B cell (primary cell): ENCODE data around the gene H6PD. TPM values are rescaled to one million over a fixed set of nuclear protein-coding genes. Genes with fewer than 3 reads are reported as not detected.

Source experiments
- ATAC-seq: fragments of 200-7000 bp; cut with Tn5 transposase; one replicate; pipeline ENCODE4 v1.10.0; 2021; ENCODE audit warnings: low read depth, mild to moderate bottlenecking, moderate number of reproducible peaks, moderate library complexity
- CTCF ChIA-PET: fragments of 350-600 bp; sonication (Branson Sonifier 250); formaldehyde crosslinking; loops from one replicate; lab custom pipeline; 2021; ENCODE audit warnings: antibody characterized with exemption, inconsistent platforms; lab: Charles Lee
- POLR2A ChIA-PET: fragments of 350-600 bp; sonication (Branson Sonifier 250); formaldehyde crosslinking; loops from one replicate; lab custom pipeline; 2021; ENCODE audit warnings: antibody characterized with exemption; lab: Charles Lee
- DNase-seq: peaks from one replicate; pipeline ENCODE4 v3.0.0; 2013
- H2AFZ ChIP-seq: 2 replicates; pipeline ENCODE4 v1.6.1; 2012; ENCODE audit warnings: mild to moderate bottlenecking, low read depth, low read length; ENCODE audit not compliant: insufficient read depth, poor library complexity, severe bottlenecking
- H3K27ac ChIP-seq, 2 donors: 1 replicate in 1 of 2; 2 replicates in 1 of 2; pipeline ENCODE4 v1.5.1; 2012 to 2013; ENCODE audit warnings: low read length in 2 of 2, mild to moderate bottlenecking in 2 of 2, moderate library complexity in 1 of 2
- H3K27me3 ChIP-seq, 4 experiments: fragments of 200-600 bp in 1 of 4; sonication (generic) in 1 of 4; replicated peaks in 1 of 4; 1 replicate in 2 of 4; 2 replicates in 2 of 4; pipeline versions ENCODE4 v1.6.1 to v1.7.0; 2013 to 2016; ENCODE audit warnings: low read length in 3 of 4, mild to moderate bottlenecking in 2 of 4, mixed read lengths in 1 of 4, moderate library complexity in 1 of 4; ENCODE audit not compliant: insufficient read depth in 4 of 4, control insufficient read depth in 3 of 4; ENCODE audit errors: control extremely low read depth in 1 of 4
- H3K36me3 ChIP-seq, 2 experiments: replicated peaks in 1 of 2; 1 replicate in 1 of 2; 2 replicates in 1 of 2; pipeline versions ENCODE4 v1.6.1 to v1.7.1; 2013; ENCODE audit warnings: low read length in 1 of 2; ENCODE audit not compliant: insufficient read depth in 2 of 2, control insufficient read depth in 1 of 2; ENCODE audit errors: control extremely low read depth in 1 of 2, extremely low read depth in 1 of 2
- H3K4me1 ChIP-seq, 2 donors: fragments of 200-600 bp in 1 of 2; sonication (generic) in 1 of 2; 1 replicate in 1 of 2; 2 replicates in 1 of 2; pipeline versions ENCODE4 v1.5.1 to v1.6.1; 2013 to 2017; ENCODE audit warnings: low read length in 2 of 2; ENCODE audit not compliant: control insufficient read depth in 2 of 2, insufficient read depth in 2 of 2
- H3K4me2 ChIP-seq: replicated peaks from 2 replicates; pipeline ENCODE3; 2012; ENCODE audit warnings: mild to moderate bottlenecking, low read depth, low read length; ENCODE audit not compliant: poor library complexity, severe bottlenecking
- H3K4me3 ChIP-seq, 5 experiments: fragments of 200-600 bp in 1 of 5; sonication (generic) in 1 of 5; 1 replicate in 3 of 5; 2 replicates in 2 of 5; pipeline versions ENCODE4 v1.5.1 to v1.7.0; 2011 to 2016; ENCODE audit warnings: low read length in 4 of 5, mild to moderate bottlenecking in 4 of 5, low read depth in 2 of 5, control low read depth in 1 of 5, moderate library complexity in 1 of 5; ENCODE audit not compliant: insufficient read depth in 1 of 5; ENCODE audit errors: control extremely low read depth in 1 of 5, extremely low read depth in 1 of 5
- H3K79me2 ChIP-seq: fragments of 200-600 bp; sonication (generic); one replicate; pipeline ENCODE4 v1.6.0; 2016; ENCODE audit warnings: low read length; ENCODE audit not compliant: control insufficient read depth, insufficient read depth
- H3K9ac ChIP-seq: fragments of 200-600 bp; sonication (generic); 2 replicates; pipeline ENCODE4 v1.6.1; 2017; ENCODE audit warnings: mild to moderate bottlenecking, low read length, moderate library complexity
- H3K9me3 ChIP-seq, 3 donors: one replicate each; pipeline versions ENCODE4 v1.6.1 to v1.7.1; 2013; ENCODE audit warnings: low read length in 2 of 3; ENCODE audit not compliant: control insufficient read depth in 2 of 3, insufficient read depth in 1 of 3; ENCODE audit errors: control extremely low read depth in 1 of 3
- H4K20me1 ChIP-seq: 2 replicates; pipeline ENCODE4 v1.6.0; 2012; ENCODE audit warnings: mild to moderate bottlenecking, low read length; ENCODE audit not compliant: insufficient read depth, control insufficient read depth, poor library complexity, severe bottlenecking
- H3K27ac Mint-ChIP-seq: one replicate; pipeline ENCODE4 v1.8.0; 2021; ENCODE audit warnings: mixed read lengths
- H3K27me3 Mint-ChIP-seq: one replicate; pipeline ENCODE4 v1.8.0; 2021; ENCODE audit warnings: mixed read lengths
- H3K4me1 Mint-ChIP-seq: one replicate; pipeline ENCODE4 v1.8.0; 2021; ENCODE audit warnings: mixed read lengths
- H3K4me3 Mint-ChIP-seq: one replicate; pipeline ENCODE4 v1.8.0; 2021; ENCODE audit warnings: mixed read lengths
- H3K9me3 Mint-ChIP-seq: one replicate; pipeline ENCODE4 v1.8.0; 2022; ENCODE audit warnings: mixed read lengths; ENCODE audit not compliant: insufficient read depth
- EZH2 ChIP-seq: IDR thresholded peaks from 2 replicates; pipeline ENCODE4 v1.6.1; 2012; ENCODE audit warnings: borderline replicate concordance, low read depth, mild to moderate bottlenecking, moderate library complexity, low read length; ENCODE audit not compliant: insufficient read depth, poor library complexity, severe bottlenecking
- WGBS: methylation state at CpG from one replicate; pipeline ENCODE4 v1.1.5; 2013; ENCODE audit warnings: missing lambda C conversion rate; ENCODE audit not compliant: insufficient coverage; 5-methylcytosine and 5-hydroxymethylcytosine counted together
- intact Hi-C: fragments of 100-400 bp; cut with micrococcal nuclease; formaldehyde crosslinking; loops from one replicate; pipeline ENCODE4 v1.10.0; 2022
- polyA plus RNA-seq: library from polyadenylated mRNA; depleted of rRNA; stranded (reverse); fragments of >200 nt; gene quantifications from 2 replicates; pipeline ENCODE4 v1.2.3, GENCODE V29; 2012
- total RNA-seq, 2 donors: library from RNA; stranded (reverse); fragments of 120-200 nt in 1 of 2; gene quantifications; 1 replicate in 1 of 2; 2 replicates in 1 of 2; pipeline versions ENCODE4 v1.2.3 to v1.2.4, GENCODE V29; 2013 to 2022
- TF ChIP-seq, protein P1 (sequence below): fragments of 200-600 bp; IDR thresholded peaks from one replicate; pipeline ENCODE4 v1.8.0; 2022; ENCODE audit warnings: antibody characterized with exemption, mild to moderate bottlenecking

H6PD gene
- total and polyA plus RNA-seq, 2 donors (not counting 1 experiment from before 2014, with no cell fraction given): 11.3 to 30.2 TPM

DNA sequence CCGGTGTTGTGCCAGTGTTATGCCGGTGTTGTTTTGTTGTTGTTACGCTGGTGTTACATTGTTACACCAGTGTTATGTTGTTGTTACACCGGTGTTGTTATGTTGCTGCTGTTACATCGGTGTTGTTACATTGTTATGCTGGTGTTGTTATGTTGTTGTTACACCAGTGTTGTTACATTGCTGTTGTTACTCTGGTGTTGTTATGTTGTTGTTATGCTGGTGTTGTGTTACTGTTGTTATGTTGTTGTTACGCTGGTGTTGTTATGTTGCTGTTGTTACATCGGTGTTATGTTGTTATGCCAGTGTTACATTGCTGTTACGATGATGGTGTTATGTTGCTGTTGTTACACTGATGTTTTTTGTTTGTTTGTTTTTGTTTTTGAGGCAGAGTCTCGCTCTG lies 24.1 kb downstream of the H6PD start:
- H3K27ac Mint-ChIP-seq: peak overlapping the region; percentile 8
- ChIA-PET POLR2A (no interaction called here), CTCF (no interaction called here)
- no peak overlapping the region for H2AFZ ChIP-seq
- peaks cover 5 to 35% of the 10 kb centered on the region in 2 experiments for H3K36me3 ChIP-seq
- H3K9me3 Mint-ChIP-seq: no peaks in the 10 kb centered on the region
- ATAC-seq (no peak), DNase-seq (no peak)
- H3K4me3 Mint-ChIP-seq: no peak overlapping the region
- peaks cover 25% of the 10 kb centered on the region for H3K79me2 ChIP-seq
- H3K4me1 ChIP-seq: no peaks in the 10 kb centered on the region
- intact Hi-C loops: no loop called here
- H4K20me1 ChIP-seq: peaks cover 6% of the 10 kb centered on the region
- H3K27me3 Mint-ChIP-seq: no peaks in the 10 kb centered on the region
- H3K4me2 ChIP-seq: no peak overlapping the region
- H3K4me3 ChIP-seq: no peak overlapping the region
- H3K4me1 Mint-ChIP-seq: peaks cover 4% of the 10 kb centered on the region
- H3K27me3 ChIP-seq: no peaks in the 10 kb centered on the region
- no peak overlapping the region for H3K27ac ChIP-seq
- peaks cover 0 to 2% (median 0%) of the 10 kb centered on the region in 3 donors for H3K9me3 ChIP-seq
- TF ChIP-seq, protein P1, sequence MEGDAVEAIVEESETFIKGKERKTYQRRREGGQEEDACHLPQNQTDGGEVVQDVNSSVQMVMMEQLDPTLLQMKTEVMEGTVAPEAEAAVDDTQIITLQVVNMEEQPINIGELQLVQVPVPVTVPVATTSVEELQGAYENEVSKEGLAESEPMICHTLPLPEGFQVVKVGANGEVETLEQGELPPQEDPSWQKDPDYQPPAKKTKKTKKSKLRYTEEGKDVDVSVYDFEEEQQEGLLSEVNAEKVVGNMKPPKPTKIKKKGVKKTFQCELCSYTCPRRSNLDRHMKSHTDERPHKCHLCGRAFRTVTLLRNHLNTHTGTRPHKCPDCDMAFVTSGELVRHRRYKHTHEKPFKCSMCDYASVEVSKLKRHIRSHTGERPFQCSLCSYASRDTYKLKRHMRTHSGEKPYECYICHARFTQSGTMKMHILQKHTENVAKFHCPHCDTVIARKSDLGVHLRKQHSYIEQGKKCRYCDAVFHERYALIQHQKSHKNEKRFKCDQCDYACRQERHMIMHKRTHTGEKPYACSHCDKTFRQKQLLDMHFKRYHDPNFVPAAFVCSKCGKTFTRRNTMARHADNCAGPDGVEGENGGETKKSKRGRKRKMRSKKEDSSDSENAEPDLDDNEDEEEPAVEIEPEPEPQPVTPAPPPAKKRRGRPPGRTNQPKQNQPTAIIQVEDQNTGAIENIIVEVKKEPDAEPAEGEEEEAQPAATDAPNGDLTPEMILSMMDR: no peak
- TF ChIP-seq EZH2: no peak
- no peak overlapping the region for H3K9ac ChIP-seq
- WGBS: 96% methylated on average over 8 of the region's 9 CpGs

DNA sequence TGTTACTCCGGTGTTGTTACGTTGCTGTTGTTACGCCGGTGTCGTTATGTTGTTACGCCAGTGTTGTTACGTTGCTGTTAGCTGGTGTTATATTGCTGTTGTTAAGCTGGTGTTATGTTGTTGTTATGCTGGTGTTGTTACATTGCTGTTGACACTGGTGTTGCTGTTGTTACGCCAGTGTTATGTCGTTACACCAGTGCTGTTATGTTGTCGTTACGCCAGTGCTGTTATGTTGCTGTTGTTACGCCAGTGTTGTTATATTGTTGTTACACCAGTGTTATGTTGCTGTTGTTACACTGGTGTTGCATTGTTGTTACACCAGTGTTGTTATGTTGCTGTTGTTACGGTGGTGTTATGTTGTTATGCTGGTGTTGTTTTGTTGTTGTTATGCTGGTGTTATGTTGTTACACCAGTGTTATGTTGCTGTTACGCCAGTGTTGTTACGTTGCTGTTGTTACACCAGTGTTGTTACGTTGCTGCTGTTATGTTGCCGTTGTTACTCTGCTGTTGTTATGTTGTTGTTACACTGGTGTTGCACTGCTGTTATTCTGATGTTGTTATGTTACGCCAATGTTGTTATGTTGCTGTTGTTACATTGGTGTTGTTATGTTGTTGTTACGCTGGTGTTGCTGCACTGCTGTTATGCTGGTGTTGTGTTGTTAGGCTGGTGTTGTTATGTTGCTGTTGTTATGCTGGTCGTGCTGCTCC lies 25.6 kb downstream of the H6PD start:
- Mint-ChIP-seq H3K27ac (no peak overlapping the region), H3K4me1 (peaks cover 4% of the 10 kb centered on the region), H3K27me3 (no peaks in the 10 kb centered on the region), H3K4me3 (no peak overlapping the region), H3K9me3 (no peaks in the 10 kb centered on the region)
- Histone ChIP-seq H3K4me3 (no peak overlapping the region), H2AFZ (no peak overlapping the region), H3K9me3 (peaks cover 0 to 2% (median 0%) of the 10 kb centered on the region in 3 donors), H3K4me2 (no peak overlapping the region), H3K36me3 (peaks cover 5 to 50% of the 10 kb centered on the region in 2 experiments), H3K27me3 (no peaks in the 10 kb centered on the region), H3K9ac (no peak overlapping the region), H3K4me1 (no peaks in the 10 kb centered on the region), H3K27ac (no peak overlapping the region), H4K20me1 (peaks cover 6% of the 10 kb centered on the region), H3K79me2 (peaks cover 25% of the 10 kb centered on the region)
- intact Hi-C loops: no loop called here
- ATAC-seq (no peak), DNase-seq (no peak)
- TF ChIP-seq EZH2: no peak
- TF ChIP-seq, protein P1: no peak
- ChIA-PET POLR2A (no interaction called here), CTCF (no interaction called here)
- WGBS: 98% methylated on average over 18 of the region's 20 CpGs
